IMR-90 (cell line): Measurements from ENCODE around the gene ZNF639. TPM values are rescaled to one million over a fixed set of nuclear protein-coding genes. Genes with fewer than 3 reads are reported as not detected.

ENCODE experiments used
- ATAC-seq: fragments of 200-7000 bp; cut with Tn5 transposase; 2 replicates; pipeline ENCODE4 v1.9.1; 2020; ENCODE audit warnings: low read depth, mild to moderate bottlenecking, moderate library complexity
- BruUV-seq: library from RNA; stranded (reverse); fragments of 400-500 nt; replicated peaks from 2 replicates; lab custom pipeline; 2021; lab: Mats Ljungman, UMichigan
- CTCF ChIA-PET: fragments of 300-600 bp; formaldehyde crosslinking; extraction: SDS; loops from one replicate; lab custom pipeline; 2021; ENCODE audit warnings: antibody characterized with exemption; lab: Yijun Ruan, JAX
- POLR2A ChIA-PET: fragments of 300-600 bp; sonication (Branson Sonifier 250); formaldehyde crosslinking; loops from one replicate; lab custom pipeline; 2022; ENCODE audit warnings: antibody characterized with exemption; ENCODE audit not compliant: unreplicated experiment; lab: Charles Lee
- DNase-seq: peaks from one replicate; pipeline ENCODE4 v3.0.0; 2013
- H2AFZ ChIP-seq: replicated peaks from 2 replicates; pipeline ENCODE3; 2013; ENCODE audit warnings: low read length, mild to moderate bottlenecking; ENCODE audit not compliant: poor library complexity
- H2AK5ac ChIP-seq: 2 replicates; pipeline ENCODE4 v1.6.1; 2013; ENCODE audit warnings: low read depth, low read length, inconsistent platforms
- H2AK9ac ChIP-seq: replicated peaks from 2 replicates; pipeline ENCODE3; 2013; ENCODE audit warnings: mild to moderate bottlenecking, low read depth, low read length, moderate library complexity; ENCODE audit not compliant: poor library complexity
- H2BK120ac ChIP-seq: 2 replicates; pipeline ENCODE4 v1.6.1; 2013; ENCODE audit warnings: low read depth, low read length, inconsistent platforms
- H2BK15ac ChIP-seq: 3 replicates; pipeline ENCODE4 v1.6.1; 2013; ENCODE audit warnings: low read depth, low read length, inconsistent platforms
- H2BK20ac ChIP-seq: 2 replicates; pipeline ENCODE4 v1.6.1; 2013; ENCODE audit warnings: low read depth, mild to moderate bottlenecking, inconsistent platforms, low read length, moderate library complexity
- H2BK5ac ChIP-seq: 2 replicates; pipeline ENCODE4 v1.6.1; 2013; ENCODE audit warnings: mild to moderate bottlenecking, low read depth, low read length, inconsistent platforms; ENCODE audit not compliant: poor library complexity, severe bottlenecking
- H3K14ac ChIP-seq: replicated peaks from 2 replicates; pipeline ENCODE4 v1.6.1; 2013; ENCODE audit warnings: low read depth, low read length, inconsistent platforms
- H3K18ac ChIP-seq: 2 replicates; pipeline ENCODE4 v1.6.1; 2013; ENCODE audit warnings: low read depth, low read length, control low read depth
- H3K23ac ChIP-seq: 2 replicates; pipeline ENCODE4 v1.6.1; 2013; ENCODE audit warnings: low read depth, low read length, inconsistent platforms
- H3K27ac ChIP-seq: 2 replicates; pipeline ENCODE4 v1.5.1; 2013; ENCODE audit warnings: mild to moderate bottlenecking, control low read depth, low read length; ENCODE audit not compliant: insufficient read depth
- H3K27me3 ChIP-seq: 2 replicates; pipeline ENCODE4 v1.6.1; 2013; ENCODE audit warnings: low read length; ENCODE audit not compliant: control insufficient read depth, insufficient read depth
- H3K36me3 ChIP-seq: 2 replicates; pipeline ENCODE4 v1.6.1; 2013; ENCODE audit warnings: low read length, mixed read lengths; ENCODE audit not compliant: control insufficient read depth, insufficient read depth
- H3K4ac ChIP-seq: 2 replicates; pipeline ENCODE4 v1.6.1; 2013; ENCODE audit warnings: low read depth, low read length, inconsistent platforms
- H3K4me1 ChIP-seq: 2 replicates; pipeline ENCODE4 v1.6.1; 2013; ENCODE audit warnings: low read length, mixed read lengths; ENCODE audit not compliant: control insufficient read depth, insufficient read depth
- H3K4me2 ChIP-seq: 2 replicates; pipeline ENCODE4 v1.6.1; 2013; ENCODE audit warnings: low read depth, mild to moderate bottlenecking, control low read depth, low read length, moderate library complexity
- H3K4me3 ChIP-seq: 2 replicates; pipeline ENCODE4 v1.5.1; 2013; ENCODE audit warnings: low read depth, mild to moderate bottlenecking, control low read depth, low read length, moderate library complexity; ENCODE audit not compliant: insufficient read depth
- H3K56ac ChIP-seq: 2 replicates; pipeline ENCODE4 v1.6.1; 2013; ENCODE audit warnings: low read length, inconsistent platforms; ENCODE audit not compliant: insufficient read depth; ENCODE audit errors: extremely low read depth
- H3K79me1 ChIP-seq, 2 experiments: 2 replicates each; pipeline ENCODE4 v1.6.1; 2013; ENCODE audit warnings: low read length in 2 of 2, inconsistent platforms in 1 of 2, low read depth in 1 of 2
- H3K9ac ChIP-seq: 2 replicates; pipeline ENCODE4 v1.6.1; 2013; ENCODE audit warnings: low read depth, low read length, control low read depth
- H3K9me1 ChIP-seq: 2 replicates; pipeline ENCODE4 v1.6.1; 2013; ENCODE audit warnings: low read length, inconsistent platforms; ENCODE audit not compliant: insufficient read depth
- H3K9me3 ChIP-seq: 2 replicates; pipeline ENCODE4 v1.6.1; 2013; ENCODE audit warnings: low read length; ENCODE audit not compliant: control insufficient read depth, insufficient read depth
- H4K20me1 ChIP-seq: 2 replicates; pipeline ENCODE4 v1.6.1; 2013; ENCODE audit warnings: low read length, inconsistent platforms; ENCODE audit not compliant: insufficient read depth
- H4K5ac ChIP-seq: 2 replicates; pipeline ENCODE4 v1.6.1; 2013; ENCODE audit warnings: mild to moderate bottlenecking, low read depth, low read length, control low read depth
- H4K8ac ChIP-seq, 2 experiments: 2 replicates each; pipeline ENCODE4 v1.6.1; 2013; ENCODE audit warnings: low read depth in 2 of 2, low read length in 2 of 2, control low read depth in 1 of 2, inconsistent platforms in 1 of 2
- H4K91ac ChIP-seq: 2 replicates; pipeline ENCODE4 v1.6.1; 2013; ENCODE audit warnings: low read depth, low read length, inconsistent platforms; ENCODE audit not compliant: insufficient read depth
- BHLHE40 ChIP-seq: fragments of 150-350 bp; IDR thresholded peaks from 2 replicates; pipeline ENCODE4 v1.6.1; 2016; ENCODE audit warnings: mild to moderate bottlenecking, low read depth, low read length
- CEBPB ChIP-seq: IDR thresholded peaks from 2 replicates; pipeline ENCODE4 v1.6.1; 2012; ENCODE audit warnings: low read depth, low read length, improper control_type of control experiment
- CHD1 ChIP-seq: IDR thresholded peaks from 2 replicates; pipeline ENCODE4 v1.6.1; 2012; ENCODE audit warnings: low read depth, low read length, improper control_type of control experiment
- FOS ChIP-seq: fragments of 150-350 bp; IDR thresholded peaks from 2 replicates; pipeline ENCODE4 v1.6.1; 2016; ENCODE audit warnings: low read depth, low read length
- MAFK ChIP-seq: IDR thresholded peaks from 2 replicates; pipeline ENCODE4 v1.6.1; 2012; ENCODE audit warnings: low read depth, low read length, improper control_type of control experiment
- MAZ ChIP-seq: IDR thresholded peaks from 2 replicates; pipeline ENCODE4 v1.6.1; 2012; ENCODE audit warnings: low read depth, mild to moderate bottlenecking, low read length, improper control_type of control experiment, moderate library complexity, borderline replicate concordance
- MXI1 ChIP-seq: IDR thresholded peaks from 2 replicates; pipeline ENCODE4 v1.6.1; 2012; ENCODE audit warnings: low read depth, mild to moderate bottlenecking, low read length, moderate library complexity, borderline replicate concordance
- NFE2L2 ChIP-seq: fragments of 150-350 bp; IDR thresholded peaks from 2 replicates; pipeline ENCODE4 v1.6.1; 2016; ENCODE audit warnings: low read depth, mild to moderate bottlenecking, low read length
- POLR2A ChIP-seq: IDR thresholded peaks from 2 replicates; pipeline ENCODE4 v1.6.1; 2012; ENCODE audit warnings: mild to moderate bottlenecking, low read depth, low read length
- RAD21 ChIP-seq: IDR thresholded peaks from 2 replicates; pipeline ENCODE4 v1.6.1; 2012; ENCODE audit warnings: low read length, improper control_type of control experiment
- RCOR1 ChIP-seq: IDR thresholded peaks from 2 replicates; pipeline ENCODE4 v1.6.1; 2012; ENCODE audit warnings: mild to moderate bottlenecking, low read length, improper control_type of control experiment; ENCODE audit not compliant: insufficient replicate concordance
- RFX5 ChIP-seq: IDR thresholded peaks from 2 replicates; pipeline ENCODE4 v1.8.0; 2012; ENCODE audit warnings: low read depth, mild to moderate bottlenecking, low read length, moderate library complexity
- SMC3 ChIP-seq: fragments of 150-350 bp; IDR thresholded peaks from 2 replicates; pipeline ENCODE4 v1.6.1; 2016; ENCODE audit warnings: low read depth, mild to moderate bottlenecking, antibody characterized with exemption, low read length, moderate library complexity
- USF2 ChIP-seq: fragments of 150-350 bp; IDR thresholded peaks from 2 replicates; pipeline ENCODE4 v1.6.1; 2017; ENCODE audit warnings: mild to moderate bottlenecking, antibody characterized with exemption, low read length, low read depth
- WGBS, 2 experiments: methylation state at CpG; one replicate each; pipeline versions ENCODE4 v1.1.5 to v1.1.7; 2013; ENCODE audit warnings: missing lambda C conversion rate in 2 of 2; ENCODE audit not compliant: insufficient read length in 1 of 2; ENCODE audit errors: extremely low coverage in 2 of 2; 5-methylcytosine and 5-hydroxymethylcytosine counted together
- dilution Hi-C: fragments of 300-500 bp; cut with HindIII; formaldehyde crosslinking; loops from one replicate; pipeline ENCODE4 v1.14.3; 2018; ENCODE audit warnings: low sequenced_read_pairs; ENCODE audit not compliant: unreplicated experiment
- in situ Hi-C: fragments of 300-500 bp; cut with MboI; formaldehyde crosslinking; loops from 3 replicates; pipeline ENCODE4 v1.14.3; 2019; ENCODE audit warnings: low sequenced_read_pairs, inconsistent platforms, mixed read lengths
- intact Hi-C: fragments of 100-400 bp; cut with micrococcal nuclease; formaldehyde crosslinking; loops from 2 replicates; pipeline ENCODE4 v1.10.0; 2022
- polyA plus RNA-seq, 3 experiments: library from polyadenylated mRNA; depleted of rRNA; stranded (reverse); fragments of >200 nt; gene quantifications; 2 replicates each; pipeline ENCODE4 v1.2.3, GENCODE V29; 2012; ENCODE audit warnings: low replicate concordance in 1 of 3
- total RNA-seq: library from RNA; depleted of rRNA; stranded (reverse); fragments of >200 nt; gene quantifications from 2 replicates; pipeline ENCODE4 v1.2.3, GENCODE V29; 2012
- TF ChIP-seq, protein P1 (sequence below): conservative IDR thresholded peaks from 2 replicates; pipeline ENCODE4 v1.5.1; 2012; ENCODE audit warnings: mild to moderate bottlenecking, low read depth, low read length, improper control_type of control experiment
- TF ChIP-seq, protein P2 (sequence below): fragments of 150-350 bp; IDR thresholded peaks from 2 replicates; pipeline ENCODE4 v1.6.1; 2016; ENCODE audit warnings: low read depth, mild to moderate bottlenecking, low read length, moderate library complexity, borderline replicate concordance

Gene ZNF639
- total and polyA plus RNA-seq, 2 of the 4 experiments (the other 2 are of a cell fraction): 15.9 to 50.5 TPM

DNA sequence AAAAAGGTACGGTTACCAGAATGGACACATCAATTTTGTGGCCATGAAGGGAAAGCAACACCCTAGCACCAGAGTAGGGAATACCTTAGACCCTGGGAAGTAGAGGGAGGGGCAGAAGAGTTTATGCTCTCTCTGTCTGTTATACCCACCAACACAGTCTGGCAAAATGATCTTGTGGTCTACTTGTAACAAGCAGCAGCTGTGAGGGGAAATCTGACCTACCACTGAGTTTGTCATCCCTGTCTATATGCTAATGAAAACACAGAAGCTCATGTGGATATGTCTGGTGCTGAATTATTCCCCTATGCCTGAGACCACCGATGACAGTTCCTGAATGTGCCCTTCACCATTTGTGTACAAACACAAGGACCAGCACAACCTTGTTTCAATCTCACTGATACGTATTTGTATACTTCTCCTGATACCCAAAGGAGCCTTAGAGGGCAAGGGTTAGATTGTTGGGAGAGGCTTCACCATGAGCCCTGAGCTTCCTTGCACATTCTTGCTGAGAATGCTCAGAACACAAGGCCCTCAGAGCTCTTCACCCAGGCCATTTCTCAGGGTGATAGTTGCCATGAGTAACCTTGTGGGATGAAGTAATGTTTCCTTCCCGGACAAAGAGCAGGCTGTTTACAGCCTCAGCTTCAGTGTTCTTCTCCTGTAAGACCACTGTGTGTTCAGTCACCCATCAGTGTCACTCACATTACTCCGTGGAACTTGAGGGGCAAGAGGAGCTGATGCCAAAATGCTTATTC is 24.7 kb upstream of the ZNF639 start:
- no peaks in the 10 kb centered on the region for H3K9me3 ChIP-seq
- H4K20me1 ChIP-seq: no peaks in the 10 kb centered on the region
- in situ Hi-C loops: no loop called here
- H4K91ac ChIP-seq: no peak overlapping the region
- H2BK15ac ChIP-seq: no peak overlapping the region
- TF ChIP-seq, protein P1, sequence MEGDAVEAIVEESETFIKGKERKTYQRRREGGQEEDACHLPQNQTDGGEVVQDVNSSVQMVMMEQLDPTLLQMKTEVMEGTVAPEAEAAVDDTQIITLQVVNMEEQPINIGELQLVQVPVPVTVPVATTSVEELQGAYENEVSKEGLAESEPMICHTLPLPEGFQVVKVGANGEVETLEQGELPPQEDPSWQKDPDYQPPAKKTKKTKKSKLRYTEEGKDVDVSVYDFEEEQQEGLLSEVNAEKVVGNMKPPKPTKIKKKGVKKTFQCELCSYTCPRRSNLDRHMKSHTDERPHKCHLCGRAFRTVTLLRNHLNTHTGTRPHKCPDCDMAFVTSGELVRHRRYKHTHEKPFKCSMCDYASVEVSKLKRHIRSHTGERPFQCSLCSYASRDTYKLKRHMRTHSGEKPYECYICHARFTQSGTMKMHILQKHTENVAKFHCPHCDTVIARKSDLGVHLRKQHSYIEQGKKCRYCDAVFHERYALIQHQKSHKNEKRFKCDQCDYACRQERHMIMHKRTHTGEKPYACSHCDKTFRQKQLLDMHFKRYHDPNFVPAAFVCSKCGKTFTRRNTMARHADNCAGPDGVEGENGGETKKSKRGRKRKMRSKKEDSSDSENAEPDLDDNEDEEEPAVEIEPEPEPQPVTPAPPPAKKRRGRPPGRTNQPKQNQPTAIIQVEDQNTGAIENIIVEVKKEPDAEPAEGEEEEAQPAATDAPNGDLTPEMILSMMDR: no peak
- TF ChIP-seq MXI1 (no peak), MAFK (no peak), NFE2L2 (no peak), RAD21 (no peak), CHD1 (no peak), SMC3 (no peak), USF2 (no peak), FOS (no peak), RFX5 (no peak), CEBPB (no peak), MAZ (no peak), POLR2A (no peak), RCOR1 (no peak), BHLHE40 (no peak)
- TF ChIP-seq, protein P2, sequence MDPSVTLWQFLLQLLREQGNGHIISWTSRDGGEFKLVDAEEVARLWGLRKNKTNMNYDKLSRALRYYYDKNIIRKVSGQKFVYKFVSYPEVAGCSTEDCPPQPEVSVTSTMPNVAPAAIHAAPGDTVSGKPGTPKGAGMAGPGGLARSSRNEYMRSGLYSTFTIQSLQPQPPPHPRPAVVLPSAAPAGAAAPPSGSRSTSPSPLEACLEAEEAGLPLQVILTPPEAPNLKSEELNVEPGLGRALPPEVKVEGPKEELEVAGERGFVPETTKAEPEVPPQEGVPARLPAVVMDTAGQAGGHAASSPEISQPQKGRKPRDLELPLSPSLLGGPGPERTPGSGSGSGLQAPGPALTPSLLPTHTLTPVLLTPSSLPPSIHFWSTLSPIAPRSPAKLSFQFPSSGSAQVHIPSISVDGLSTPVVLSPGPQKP: no peak
- intact Hi-C loops: no loop called here
- POLR2A ChIA-PET: no interaction called here
- H3K56ac ChIP-seq: no peak overlapping the region
- no peak overlapping the region for H2BK120ac ChIP-seq
- H3K9ac ChIP-seq: no peak overlapping the region
- no CpG with 5 or more reads among the region's 5 CpGs for WGBS, 2 experiments
- H4K5ac ChIP-seq: no peak overlapping the region
- H4K8ac ChIP-seq: no peak overlapping the region
- H2AFZ ChIP-seq: no peak overlapping the region
- no peak overlapping the region for H3K4me3 ChIP-seq
- no peak overlapping the region for H3K18ac ChIP-seq
- no peak overlapping the region for H2AK5ac ChIP-seq
- CTCF ChIA-PET: no interaction called here
- peaks cover 12% of the 10 kb centered on the region for H3K27me3 ChIP-seq
- no peaks in the 10 kb centered on the region for H3K4me1 ChIP-seq
- ATAC-seq (no peak), DNase-seq (peak; percentile 13)
- dilution Hi-C loops: loop anchor here (25.0 kb wide), 1 partner anchor 186 kb away; no protein-coding TSS in a partner anchor
- no peak overlapping the region for H3K4ac ChIP-seq
- no TSS peak for BruUV-seq
- H2BK20ac ChIP-seq: no peak overlapping the region
- no peak overlapping the region for H3K4me2 ChIP-seq
- H3K36me3 ChIP-seq: no peaks in the 10 kb centered on the region
- no peak overlapping the region for H3K23ac ChIP-seq
- H2BK5ac ChIP-seq: no peak overlapping the region
- no peaks in the 10 kb centered on the region for H3K9me1 ChIP-seq
- no peak overlapping the region for H3K14ac ChIP-seq
- no peak overlapping the region for H2AK9ac ChIP-seq
- H3K27ac ChIP-seq: no peak overlapping the region
- no peaks in the 10 kb centered on the region for H3K79me1 ChIP-seq
